Ovary (tissue), 3 donors: Measurements from ENCODE around the gene MCUR1.

Experiments
- POLR2A ChIP-seq: fragments of 450-650 bp; IDR thresholded peaks from one replicate; pipeline ENCODE4 v1.6.1; 2017; ENCODE audit warnings: antibody characterized with exemption, mild to moderate bottlenecking, moderate library complexity
- TF ChIP-seq, protein P1 (sequence below), 3 donors: fragments of 450-650 bp in 2 of 3; fragments of 200-600 bp in 1 of 3; IDR thresholded peaks; one replicate each; pipeline versions ENCODE4 v1.5.1 to v1.8.0; 2016 to 2022; ENCODE audit warnings: antibody characterized with exemption in 3 of 3, mild to moderate bottlenecking in 1 of 3
- donor health status: DM: no; HTN: no; CAD: no.

DNA sequence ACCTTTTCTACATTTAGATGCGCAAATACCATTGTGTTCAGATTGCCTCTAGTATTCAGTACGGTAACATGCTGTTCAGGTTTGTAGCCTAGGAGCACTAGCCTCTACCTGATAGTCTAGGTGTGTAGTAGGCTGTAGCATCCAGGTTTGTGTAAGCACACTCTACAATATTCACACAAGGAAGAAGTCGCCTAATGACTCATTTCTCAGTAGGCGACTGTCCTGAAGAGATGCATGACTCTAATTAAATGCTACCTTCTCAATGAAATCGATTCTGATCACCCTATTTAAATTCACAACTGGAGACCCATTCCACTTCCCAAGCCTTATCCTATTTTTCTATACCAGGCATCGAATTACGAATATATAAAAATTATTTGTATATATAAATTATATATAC, 1.3 kb downstream of the MCUR1 start:
- TF ChIP-seq POLR2A, result no peak
- TF ChIP-seq, protein P1, sequence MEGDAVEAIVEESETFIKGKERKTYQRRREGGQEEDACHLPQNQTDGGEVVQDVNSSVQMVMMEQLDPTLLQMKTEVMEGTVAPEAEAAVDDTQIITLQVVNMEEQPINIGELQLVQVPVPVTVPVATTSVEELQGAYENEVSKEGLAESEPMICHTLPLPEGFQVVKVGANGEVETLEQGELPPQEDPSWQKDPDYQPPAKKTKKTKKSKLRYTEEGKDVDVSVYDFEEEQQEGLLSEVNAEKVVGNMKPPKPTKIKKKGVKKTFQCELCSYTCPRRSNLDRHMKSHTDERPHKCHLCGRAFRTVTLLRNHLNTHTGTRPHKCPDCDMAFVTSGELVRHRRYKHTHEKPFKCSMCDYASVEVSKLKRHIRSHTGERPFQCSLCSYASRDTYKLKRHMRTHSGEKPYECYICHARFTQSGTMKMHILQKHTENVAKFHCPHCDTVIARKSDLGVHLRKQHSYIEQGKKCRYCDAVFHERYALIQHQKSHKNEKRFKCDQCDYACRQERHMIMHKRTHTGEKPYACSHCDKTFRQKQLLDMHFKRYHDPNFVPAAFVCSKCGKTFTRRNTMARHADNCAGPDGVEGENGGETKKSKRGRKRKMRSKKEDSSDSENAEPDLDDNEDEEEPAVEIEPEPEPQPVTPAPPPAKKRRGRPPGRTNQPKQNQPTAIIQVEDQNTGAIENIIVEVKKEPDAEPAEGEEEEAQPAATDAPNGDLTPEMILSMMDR (IDR thresholded peaks at IDR 0.05), result no peak
